GM13977 (cell line): Measurements from ENCODE around the gene HTR1E.

ENCODE experiments used
- DNase-seq: peaks from one replicate; pipeline ENCODE4 v3.0.0; 2012; ENCODE audit warnings: low spot score
- CTCF ChIP-seq: IDR thresholded peaks from 2 replicates; pipeline ENCODE4 v1.5.1; 2012; ENCODE audit warnings: mild to moderate bottlenecking, control low read depth; ENCODE audit not compliant: insufficient read depth; ENCODE audit errors: extremely low read depth, missing control alignments
- in situ Hi-C: fragments of 300-500 bp; cut with MboI; formaldehyde crosslinking; loops from one replicate; pipeline ENCODE4 v1.12.0; 2022; ENCODE audit warnings: low sequenced_read_pairs, low pct_unique_long_range_greater_than_20kb, mixed read lengths, inconsistent platforms; ENCODE audit not compliant: unreplicated experiment

The HTR1E gene

GRCh38 chr6:87053312-87053711 is 116.0 kb downstream of the HTR1E start:
- TF ChIP-seq CTCF = no peak
- in situ Hi-C loops = no loop called here
- no peak for DNase-seq

- TF ChIP-seq CTCF = no peak
- no peak for DNase-seq
- in situ Hi-C loops = no loop called here
These were observed 117.0 kb downstream of the HTR1E start for GRCh38 chr6:87054143-87054833.

- DNase-seq = no peak
- no peak for TF ChIP-seq CTCF
- in situ Hi-C loops = no loop called here
These were observed 122.6 kb downstream of the HTR1E start for GRCh38 chr6:87059943-87060342.

- in situ Hi-C loops = no loop called here
- DNase-seq = no peak
- TF ChIP-seq CTCF = no peak
These were observed 127.8 kb downstream of the HTR1E start for GRCh38 chr6:87065117-87065516.
